GM19397 (cell line): Measurements from ENCODE around the gene SMPD4.
"Not testable (repeated sequence)": the region's sequence is repeated elsewhere in the genome, so short reads cannot be mapped to it uniquely, and the experiment has no call there.

ENCODE experiments used
- ATAC-seq: cut with Tn5 transposase; IDR thresholded peaks from one replicate; pipeline ENCODE4 v1.9.1; 2021; ENCODE audit warnings: mild to moderate bottlenecking, moderate library complexity; ENCODE audit not compliant: unreplicated experiment

Gene SMPD4

GRCh38 chr2:130141645-130142370 is 39.6 kb downstream of the SMPD4 start:
- not testable (repeated sequence) for ATAC-seq

- not testable (repeated sequence) for ATAC-seq
These were observed 40.4 kb downstream of the SMPD4 start for GRCh38 chr2:130141002-130141401.

GRCh38 chr2:130140516-130140915 is 40.9 kb downstream of the SMPD4 start:
- not testable (repeated sequence) for ATAC-seq

- ATAC-seq, result not testable (repeated sequence)
These were observed 41.8 kb downstream of the SMPD4 start for GRCh38 chr2:130139331-130140280.

GRCh38 chr2:130138841-130139251 is 42.6 kb downstream of the SMPD4 start:
- ATAC-seq, result not testable (repeated sequence)

GRCh38 chr2:130138326-130138725 is 43.1 kb downstream of the SMPD4 start:
- ATAC-seq, result not testable (repeated sequence)

GRCh38 chr2:130137118-130137517 is 44.3 kb downstream of the SMPD4 start:
- not testable (repeated sequence) for ATAC-seq

- not testable (repeated sequence) for ATAC-seq
These were observed 44.9 kb downstream of the SMPD4 start for GRCh38 chr2:130136546-130136945.

GRCh38 chr2:130135692-130136541 is 45.5 kb downstream of the SMPD4 start:
- ATAC-seq, result no peak

- ATAC-seq, result not testable (repeated sequence)
These were observed 52.1 kb downstream of the SMPD4 start, which contains the start of gene POTEF for GRCh38 chr2:130129120-130129829. Gene POTEF (minus strand): TSS chr2:130129222. CDS start chr2:130120515, 8,707 bp downstream.

GRCh38 chr2:130128464-130128863 is 52.9 kb downstream of the SMPD4 start:
- ATAC-seq, result not testable (repeated sequence)

GRCh38 chr2:130127726-130128125 is 53.7 kb downstream of the SMPD4 start:
- ATAC-seq, result not testable (repeated sequence)

- ATAC-seq, result not testable (repeated sequence)
These were observed 60.5 kb downstream of the SMPD4 start for GRCh38 chr2:130120924-130121323.

- ATAC-seq, result not testable (repeated sequence)
These were observed 78.6 kb downstream of the SMPD4 start for GRCh38 chr2:130102597-130103363.
